SKM-1 (cell line): ENCODE data around the gene LINGO4.
"Not testable (repeated sequence)": the region's sequence is repeated elsewhere in the genome, so short reads cannot be mapped to it uniquely, and the experiment has no call there.

Source experiments
- DNase-seq: peaks from one replicate; lab custom pipeline; 2025; ENCODE audit not compliant: unreplicated experiment; lab: John Stamatoyannopoulos, UW

The LINGO4 gene

DNA sequence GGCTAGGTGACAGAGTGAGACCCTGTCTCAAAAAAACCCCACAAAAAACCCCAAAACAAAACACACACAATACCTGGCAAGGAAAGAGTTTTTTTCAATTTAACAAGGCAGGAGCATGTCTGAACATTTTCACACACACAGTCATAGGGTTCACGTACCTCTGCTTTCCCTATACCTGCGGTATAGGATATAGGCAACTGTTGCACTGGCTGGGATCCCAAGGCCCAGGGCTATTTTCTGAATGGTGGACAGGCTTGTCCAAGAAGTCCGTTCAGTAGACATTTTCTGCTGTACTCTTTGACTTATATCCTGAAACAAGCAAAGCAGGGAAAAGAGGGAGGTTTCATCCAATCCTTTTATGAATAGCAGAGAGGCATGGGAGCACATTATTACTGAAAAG lies 22.5 kb downstream of the LINGO4 start:
- no peak for DNase-seq

DNA sequence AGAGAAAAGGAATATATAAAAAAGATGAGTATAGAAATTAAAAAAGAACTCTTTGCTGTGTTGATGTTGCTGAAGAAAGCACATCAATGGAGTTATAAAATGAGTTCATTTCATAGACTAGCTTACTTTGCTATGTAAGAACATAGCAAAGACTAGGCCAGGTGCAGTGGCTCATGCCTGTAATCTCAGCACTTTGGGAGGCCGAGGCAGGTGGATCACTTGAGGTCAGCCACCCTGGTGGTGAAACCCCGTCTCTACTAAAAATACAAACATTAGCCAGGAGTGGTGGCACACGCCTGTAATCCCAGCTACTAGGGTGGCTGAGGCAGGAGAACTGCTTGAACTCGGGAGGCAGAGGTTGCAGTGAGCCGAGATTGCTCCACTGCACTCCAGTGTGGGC lies 23.2 kb downstream of the LINGO4 start:
- DNase-seq = not testable (repeated sequence)

DNA sequence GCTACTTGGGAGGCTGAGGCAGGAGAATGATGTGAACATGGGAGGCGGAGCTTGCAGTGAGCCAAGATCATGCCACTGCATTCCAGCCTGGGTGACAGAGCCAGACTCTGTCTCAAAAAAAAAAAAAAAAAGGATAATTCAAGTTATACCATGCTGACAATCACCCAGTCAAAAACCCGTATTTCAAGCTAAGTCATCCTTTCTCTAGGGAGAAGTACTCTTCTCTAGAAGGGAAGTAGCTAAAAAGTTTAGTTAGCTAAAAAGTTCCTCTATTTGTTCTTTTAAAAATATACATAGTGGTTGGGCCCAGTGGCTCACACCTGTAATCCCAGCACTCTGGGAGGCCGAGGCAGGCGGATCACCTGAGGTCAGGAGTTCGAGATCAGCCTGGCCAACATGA lies 24.5 kb downstream of the LINGO4 start:
- not testable (repeated sequence) for DNase-seq

DNA sequence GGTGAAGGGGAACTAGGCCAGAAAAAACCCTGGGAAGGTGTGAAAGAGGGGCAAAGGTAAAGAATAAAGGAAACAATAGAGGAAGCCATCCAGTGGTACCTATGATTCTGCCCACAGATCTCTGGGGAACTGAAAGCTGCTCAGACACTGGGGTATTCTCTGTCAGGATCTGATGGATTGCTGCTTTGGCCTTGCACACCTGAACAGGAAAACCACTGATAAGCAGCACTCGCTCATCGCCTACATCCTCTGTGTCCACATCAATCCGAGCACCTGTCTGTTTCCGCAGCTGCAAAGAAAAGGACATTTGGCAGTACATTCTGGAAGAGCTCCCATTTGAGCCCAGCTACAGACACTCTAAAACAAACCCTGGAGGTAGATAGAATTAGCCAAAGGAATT lies 25.4 kb downstream of the LINGO4 start:
- no peak for DNase-seq

DNA sequence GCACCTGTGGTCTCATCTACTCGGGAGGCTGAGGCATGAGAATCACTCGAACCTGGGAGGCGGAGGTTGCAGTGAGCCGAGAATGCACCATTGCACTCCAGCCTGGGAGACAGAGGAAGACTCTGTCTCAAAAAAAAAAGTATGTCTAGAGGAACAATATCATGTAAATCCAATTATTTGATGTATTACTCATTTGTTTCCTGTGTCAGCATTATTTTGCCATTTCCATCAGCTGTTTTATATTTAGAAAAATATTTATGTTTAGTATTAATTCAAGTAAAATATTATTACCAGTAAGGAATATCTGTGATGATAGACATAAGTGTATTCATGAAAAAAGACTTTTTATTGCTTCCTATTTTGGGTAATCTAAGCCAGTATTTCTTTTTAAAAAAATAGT lies 27.9 kb downstream of the LINGO4 start:
- no peak for DNase-seq

DNA sequence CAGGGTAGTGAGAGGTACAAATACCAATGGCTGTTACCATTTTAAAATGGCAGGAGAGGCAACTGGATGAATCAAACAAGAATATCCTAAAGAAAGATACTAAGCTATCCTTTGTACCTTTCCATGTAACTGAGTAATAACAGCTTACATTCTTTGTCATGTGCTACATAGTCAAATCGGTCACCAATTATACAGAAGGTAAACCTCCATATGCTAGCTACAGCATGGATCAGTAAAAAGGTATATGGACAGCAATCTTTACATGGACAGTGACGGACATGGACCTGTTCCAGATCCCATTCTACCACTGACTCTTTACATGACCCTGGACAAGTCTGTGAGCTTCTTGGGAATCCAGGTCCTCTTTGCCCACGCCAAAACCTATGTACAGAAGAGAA lies 28.6 kb downstream of the LINGO4 start:
- no peak for DNase-seq

DNA sequence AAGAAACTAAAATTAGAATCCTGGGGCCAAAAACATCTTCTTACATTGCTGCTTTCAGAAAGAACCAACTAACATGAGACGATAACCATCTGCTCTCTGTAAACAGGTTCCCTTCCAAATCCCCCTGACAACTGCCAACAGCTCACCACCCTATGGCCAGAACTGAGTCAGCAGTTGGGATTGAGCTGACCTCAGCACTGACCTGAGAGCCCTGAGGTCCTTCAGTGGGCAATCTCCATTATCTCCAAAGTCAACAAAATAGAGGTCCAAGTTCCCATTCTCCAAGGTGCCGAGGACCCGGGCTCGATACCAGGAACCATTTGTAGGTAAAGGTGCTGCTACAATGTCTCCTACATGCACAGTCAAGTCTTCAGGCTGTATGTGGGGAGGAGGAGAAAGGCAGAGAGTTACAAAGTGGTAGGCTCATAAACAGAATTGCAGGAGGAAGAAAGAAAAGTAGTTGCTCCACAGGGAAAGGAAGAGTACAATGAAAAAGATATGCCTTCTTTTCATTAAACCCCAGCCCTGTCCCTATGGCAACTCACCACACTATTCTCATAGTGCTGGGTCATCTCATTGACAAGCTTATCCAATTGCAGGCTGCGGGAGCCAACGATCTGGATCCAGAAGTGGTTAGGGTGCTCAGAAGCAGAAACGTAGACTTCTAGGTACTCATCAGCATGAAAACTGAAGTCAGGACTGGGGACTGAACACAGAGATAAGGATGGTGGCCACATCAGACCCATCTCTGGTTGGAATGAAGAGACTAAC lies 29.1 kb downstream of the LINGO4 start:
- DNase-seq = no peak

DNA sequence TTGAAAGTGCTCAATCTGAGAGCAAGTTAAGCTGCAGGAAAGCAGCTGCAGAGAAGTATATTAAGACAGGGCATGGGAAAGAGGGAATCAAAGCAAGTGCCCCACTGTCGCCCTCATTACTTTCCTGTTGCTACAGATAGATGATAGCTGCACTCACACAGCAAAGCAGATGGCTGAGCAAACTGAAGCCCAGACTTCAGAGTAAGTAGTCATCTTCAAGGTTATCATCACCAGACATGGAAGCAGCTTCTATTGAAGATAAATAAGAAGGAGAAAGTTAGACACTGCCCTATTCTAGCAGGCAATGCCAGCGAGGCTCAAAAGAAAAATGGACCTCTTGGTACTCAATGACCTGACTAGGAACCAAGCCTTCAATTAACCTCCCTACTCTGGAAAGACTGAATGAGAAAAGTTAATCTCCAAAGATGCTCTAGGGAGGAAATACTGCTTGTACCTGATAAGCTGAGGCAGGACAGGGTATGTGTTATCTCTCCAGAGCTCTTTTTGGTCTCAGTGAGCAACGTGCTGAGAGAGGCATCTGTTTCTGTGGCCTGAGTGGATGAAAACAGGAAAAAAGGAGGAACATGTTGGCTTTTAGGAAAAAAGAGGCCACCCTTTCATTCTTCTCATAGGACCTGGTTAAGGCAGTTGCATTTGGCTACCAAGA lies 30.8 kb downstream of the LINGO4 start:
- no peak for DNase-seq

DNA sequence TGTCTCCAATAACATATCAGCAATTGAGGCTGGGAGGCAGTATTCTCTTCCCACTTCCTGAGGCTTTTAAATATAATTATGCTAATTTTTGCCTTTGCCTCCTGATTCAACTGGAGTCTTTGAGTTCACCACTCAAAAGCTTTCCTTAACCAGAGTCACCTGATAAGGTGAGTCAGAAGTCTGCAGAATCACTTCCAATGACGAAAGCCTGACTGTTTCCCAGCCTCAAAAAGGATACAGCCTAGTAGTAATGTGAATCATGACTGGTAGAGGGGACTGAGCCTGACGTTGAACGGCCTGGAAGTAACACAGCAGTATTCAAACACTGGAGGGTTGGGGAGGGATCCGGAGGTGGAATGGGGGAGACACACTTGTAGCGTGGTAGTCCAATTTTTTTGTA lies 31.5 kb downstream of the LINGO4 start:
- DNase-seq = no peak

DNA sequence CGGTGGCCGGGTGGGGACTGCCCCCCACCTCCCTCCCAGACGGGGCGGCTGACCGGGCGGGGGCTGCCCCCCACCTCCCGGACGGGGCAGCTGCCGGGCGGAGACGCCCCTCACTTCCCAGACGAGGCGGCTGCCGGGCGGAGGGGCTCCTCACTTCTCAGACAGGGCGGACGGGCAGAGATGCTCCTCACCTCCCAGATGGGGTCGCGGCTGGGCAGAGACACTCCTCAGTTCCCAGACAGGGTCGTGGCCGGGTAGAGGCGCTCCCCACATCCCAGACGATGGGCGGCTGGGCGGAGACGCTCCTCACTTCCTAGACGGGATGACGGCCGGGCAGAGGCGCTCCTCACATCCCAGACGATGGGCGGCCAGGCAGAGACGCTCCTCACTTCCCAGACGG lies 35.9 kb downstream of the LINGO4 start:
- DNase-seq = not testable (repeated sequence)

DNA sequence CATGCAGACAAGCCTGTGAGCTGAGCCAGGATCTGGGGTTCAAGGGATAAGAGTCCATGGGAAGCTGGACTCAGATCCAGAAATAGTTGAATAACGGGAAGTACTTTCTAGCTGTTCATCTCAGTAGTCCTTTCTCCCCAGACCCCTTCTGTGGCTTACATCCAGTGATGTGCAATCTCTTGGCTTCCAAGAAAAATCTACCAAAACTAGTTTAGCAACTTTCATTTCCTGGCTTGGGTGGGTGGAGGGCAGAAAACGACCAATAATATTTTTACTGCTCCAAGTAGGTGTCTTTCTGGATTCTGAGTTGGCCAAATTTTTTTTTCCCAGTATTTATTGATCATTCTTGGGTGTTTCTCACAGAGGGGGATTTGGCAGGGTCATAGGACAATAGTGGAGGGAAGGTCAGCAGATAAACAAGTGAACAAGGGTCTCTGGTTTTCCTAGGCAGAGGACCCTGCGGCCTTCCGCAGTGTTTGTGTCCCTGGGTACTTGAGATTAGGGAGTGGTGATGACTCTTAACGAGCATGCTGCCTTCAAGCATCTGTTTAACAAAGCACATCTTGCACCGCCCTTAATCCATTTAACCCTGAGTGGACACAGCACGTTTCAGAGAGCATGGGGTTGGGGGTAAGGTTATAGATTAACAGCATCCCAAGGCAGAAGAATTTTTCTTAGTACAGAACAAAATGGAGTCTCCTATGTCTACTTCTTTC lies 36.7 kb downstream of the LINGO4 start:
- DNase-seq = not testable (repeated sequence)

DNA sequence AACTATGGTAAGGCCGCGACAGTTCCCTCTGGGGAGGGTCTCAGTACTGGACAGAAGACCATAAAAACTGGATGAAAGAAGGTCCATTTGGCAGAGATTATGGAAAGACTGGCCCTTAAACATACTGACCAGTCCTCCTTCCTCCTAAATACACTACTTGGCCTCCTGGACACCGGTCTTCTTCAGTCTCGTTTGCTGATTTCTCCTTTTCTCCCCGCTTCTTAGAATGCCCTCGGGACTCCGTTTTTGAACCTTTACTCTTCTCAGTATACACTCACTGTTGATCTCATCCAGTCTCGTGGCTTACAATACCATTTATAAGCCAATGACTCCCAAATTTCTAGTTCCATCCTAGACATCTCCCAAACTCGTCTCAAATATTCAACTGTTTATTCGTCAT lies 41.2 kb downstream of the LINGO4 start:
- no peak for DNase-seq

DNA sequence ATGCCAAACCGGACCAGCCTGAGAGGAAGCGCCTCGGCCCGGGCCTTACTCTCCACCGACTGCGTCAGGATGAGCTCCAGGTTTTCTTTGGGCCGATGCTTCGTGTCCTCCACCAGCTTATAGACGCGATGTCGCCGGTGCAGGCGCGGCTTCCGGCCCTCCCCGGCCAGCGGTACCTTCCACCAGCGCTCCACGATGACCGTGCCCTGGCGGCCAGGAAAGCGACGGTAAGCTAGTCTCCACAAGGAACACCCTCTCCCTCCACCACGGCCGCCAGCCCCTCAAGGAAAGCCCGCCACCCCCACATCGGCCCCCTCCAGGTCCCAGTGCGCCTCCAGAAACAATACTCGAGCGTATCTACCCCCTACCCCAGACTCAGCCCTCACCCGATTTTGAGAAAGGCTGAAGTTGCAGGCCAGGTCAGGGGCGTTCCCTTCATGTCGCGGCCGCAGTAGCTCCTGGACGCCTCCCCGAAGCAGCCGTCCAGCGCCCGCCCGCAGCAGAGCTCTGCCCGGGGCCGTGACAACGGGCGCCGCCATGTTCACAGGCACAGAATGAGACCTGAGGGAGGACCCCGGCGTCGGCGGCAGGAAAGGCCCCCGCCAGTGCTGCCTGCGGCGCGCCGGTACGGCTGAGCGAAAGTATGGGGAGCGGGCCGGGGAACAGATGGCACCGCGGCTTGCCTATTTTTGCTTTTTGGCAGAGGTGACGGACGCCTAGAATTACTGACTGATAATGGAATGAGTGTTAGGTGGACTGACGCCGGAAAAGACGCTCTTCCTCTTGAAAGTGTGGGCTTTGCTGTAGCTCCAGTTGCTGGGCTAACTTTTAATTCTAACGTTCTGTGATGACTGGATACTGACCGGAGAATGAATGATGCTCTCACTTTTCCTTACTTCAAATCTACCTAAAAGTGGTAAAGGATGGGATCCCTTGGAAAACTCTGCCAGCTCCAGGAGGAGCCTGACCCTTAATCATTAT lies 42.0 kb downstream of the LINGO4 start, which contains the start of gene MRPL9:
MRPL9 (minus strand) TSS at position 556 of the 981 bp plus-strand sequence; CDS start at position 539, 17 bp downstream.
- peak; percentile 86 for DNase-seq

DNA sequence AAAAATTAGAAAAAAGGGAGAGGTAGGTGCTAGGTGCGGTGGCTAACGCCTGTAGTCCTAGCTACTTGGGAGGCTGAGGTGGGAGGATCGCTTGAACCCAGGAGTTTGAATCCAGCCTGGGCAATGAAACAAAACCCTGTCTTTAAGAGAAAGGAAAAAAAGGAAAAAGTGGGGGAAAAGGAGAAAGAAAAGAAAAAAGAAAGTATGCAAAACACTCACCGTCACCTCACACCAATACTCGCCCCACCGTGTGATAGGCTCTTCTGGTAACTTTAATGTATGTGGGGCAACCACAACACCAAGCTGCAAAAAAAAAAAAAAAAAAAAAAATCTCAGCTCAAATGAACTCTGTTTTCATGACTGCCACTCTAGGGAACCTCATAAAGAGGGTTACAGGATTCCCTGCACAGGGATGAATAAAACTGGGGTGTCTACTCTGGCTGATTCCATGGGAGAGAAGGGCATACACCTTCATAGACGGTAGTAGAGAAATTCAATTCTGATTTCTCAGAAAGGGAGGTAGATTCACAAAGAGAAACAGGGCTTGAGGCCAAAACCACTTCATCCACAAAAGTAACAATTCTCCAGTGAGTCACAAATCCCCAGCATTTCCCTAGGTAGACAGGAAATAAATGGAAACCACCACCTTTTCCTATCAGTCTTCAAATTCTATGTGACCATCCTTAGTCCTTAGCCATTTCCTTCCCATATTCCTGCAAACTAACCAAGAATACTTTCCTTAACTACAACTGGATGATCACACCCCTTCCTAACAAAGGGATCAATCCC lies 44.4 kb downstream of the LINGO4 start:
- DNase-seq = no peak

DNA sequence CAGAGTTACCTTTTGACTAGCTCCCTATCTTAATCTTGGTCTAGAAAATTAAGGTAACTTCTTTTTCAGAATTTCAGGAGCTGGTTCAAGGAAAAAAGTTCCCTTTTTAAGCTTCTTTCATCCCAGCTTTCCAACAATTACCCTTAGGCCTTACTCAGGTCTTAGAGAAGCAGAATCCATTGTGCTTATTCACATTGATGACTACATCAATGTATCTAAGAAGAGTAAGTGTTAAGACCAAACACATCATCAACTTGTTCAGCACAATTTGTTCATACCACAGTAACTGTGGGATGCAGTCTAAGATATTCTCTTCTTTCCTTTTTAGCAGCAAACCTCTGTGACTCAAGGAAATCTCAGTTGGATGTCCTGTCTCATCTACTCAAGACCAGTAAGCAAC lies 46.0 kb downstream of the LINGO4 start:
- no peak for DNase-seq

DNA sequence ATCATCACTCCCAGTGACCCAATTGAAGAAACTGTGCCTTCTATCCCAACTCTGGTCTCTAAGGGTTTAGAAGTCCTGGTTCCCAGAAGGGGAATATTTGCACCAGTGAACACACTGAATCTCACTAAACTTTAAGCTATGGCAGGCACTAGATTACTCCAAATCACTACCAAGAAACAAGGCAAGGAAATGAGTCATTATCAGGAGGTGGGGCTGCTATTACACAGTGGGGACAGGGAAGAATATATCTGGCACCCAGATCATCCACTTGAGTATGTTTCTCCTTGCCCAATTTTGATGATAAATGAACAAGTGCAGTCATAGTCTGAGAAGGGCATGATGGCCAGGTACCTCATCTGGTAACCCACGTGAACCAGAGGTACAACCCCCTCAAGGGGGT lies 48.9 kb downstream of the LINGO4 start:
- DNase-seq = no peak
